Small intestine (tissue), 7 donors: ENCODE measurements around the gene MSI2. TPM values are rescaled to one million over a fixed set of nuclear protein-coding genes. Genes with fewer than 3 reads are reported as not detected.
A peak's percentile ranks its signal among the peaks of the same experiment; 100 is the strongest.

Experiments used
- DNase-seq, 2 donors: peaks; one replicate each; pipeline versions ENCODE4 v3.0.0 to v3.0.0-alpha.2; 2013
- FAIRE-seq: peaks from 2 replicates; lab custom pipeline; 2012; peaks lifted over from hg19 to GRCh38; lab: Jason Lieb, UNC
- H3K27ac ChIP-seq, 3 donors: one replicate each; pipeline ENCODE4 v1.5.1; 2013; ENCODE audit warnings: low read length in 2 of 3, mild to moderate bottlenecking in 2 of 3, control low read depth in 1 of 3, inconsistent platforms in 1 of 3, low read depth in 1 of 3, moderate library complexity in 1 of 3
- H3K27me3 ChIP-seq, 3 donors: one replicate each; pipeline ENCODE4 v1.6.1; 2013; ENCODE audit warnings: low read length in 3 of 3, inconsistent platforms in 1 of 3; ENCODE audit not compliant: control insufficient read depth in 3 of 3, insufficient read depth in 3 of 3
- H3K36me3 ChIP-seq, 3 donors: one replicate each; pipeline ENCODE4 v1.6.1; 2013; ENCODE audit warnings: low read length in 3 of 3, inconsistent platforms in 1 of 3, low read depth in 1 of 3, mild to moderate bottlenecking in 1 of 3, moderate library complexity in 1 of 3; ENCODE audit not compliant: control insufficient read depth in 3 of 3, insufficient read depth in 2 of 3
- H3K4me1 ChIP-seq, 3 donors: one replicate each; pipeline ENCODE4 v1.6.1; 2013; ENCODE audit warnings: low read length in 2 of 3, inconsistent platforms in 1 of 3, low read depth in 1 of 3, mild to moderate bottlenecking in 1 of 3, moderate library complexity in 1 of 3; ENCODE audit not compliant: control insufficient read depth in 3 of 3, insufficient read depth in 2 of 3
- H3K4me3 ChIP-seq, 3 donors: one replicate each; pipeline ENCODE4 v1.5.1; 2013; ENCODE audit warnings: low read length in 3 of 3, control low read depth in 1 of 3, inconsistent platforms in 1 of 3, low read depth in 1 of 3, mild to moderate bottlenecking in 1 of 3, moderate library complexity in 1 of 3
- H3K9me3 ChIP-seq, 2 donors: one replicate each; pipeline ENCODE4 v1.6.1; 2013; ENCODE audit warnings: low read depth in 1 of 2, low read length in 1 of 2; ENCODE audit not compliant: control insufficient read depth in 2 of 2, insufficient read depth in 1 of 2
- WGBS, 3 donors: extraction: QIAGEN DNeasy Blood & Tissue Kit; methylation state at CpG; one replicate each; pipeline ENCODE4 v1.1.7; 2013; 5-methylcytosine and 5-hydroxymethylcytosine counted together
- polyA plus RNA-seq, 4 donors: library from polyadenylated mRNA; stranded (reverse) in 3 of 4; unstranded in 1 of 4; fragments of 200-250 nt in 3 of 4; fragments of 120-200 nt in 1 of 4; gene quantifications; one replicate each; pipeline versions ENCODE4 v1.2.1 to v1.2.3, GENCODE V29; 2013
- donor health status: healthy with polysubstance abuse.
- donor health status: control.
- donor health status: control.
- donor health status: Bipolar disorder and iron deficiency.
- donor health status: healthy.

Gene MSI2
- polyA plus RNA-seq, 4 donors, result 5.1 to 49.4 (median 12.6) TPM

- no peak for DNase-seq
- peaks cover 0 to 32% (median 0%) of the 10 kb centered on the region in 3 donors for H3K36me3 ChIP-seq
- FAIRE-seq, result no peak
- H3K4me3 ChIP-seq, result no peak overlapping the region
- 91 to 99% (median 95%) methylated on average over 5 of the region's 5 CpGs for WGBS, 3 donors
- no peaks in the 10 kb centered on the region for H3K27me3 ChIP-seq
- H3K27ac ChIP-seq, result no peak overlapping the region
- peaks cover 0 to 16% (median 2%) of the 10 kb centered on the region in 3 donors for H3K4me1 ChIP-seq
- H3K9me3 ChIP-seq, result no peaks in the 10 kb centered on the region
Observed at GRCh38 chr17:57467801-57468200, 211.5 kb downstream of the MSI2 start.

- H3K27me3 ChIP-seq, result no peaks in the 10 kb centered on the region
- 88 to 93% (median 92%) methylated on average over 9 of the region's 9 CpGs for WGBS, 3 donors
- H3K36me3 ChIP-seq, result peaks cover 0 to 26% (median 0%) of the 10 kb centered on the region in 3 donors
- no peak overlapping the region for H3K4me3 ChIP-seq
- H3K9me3 ChIP-seq, result no peaks in the 10 kb centered on the region
- DNase-seq, result no peak
- FAIRE-seq, result no peak
- H3K4me1 ChIP-seq, result peaks cover 0 to 16% (median 7%) of the 10 kb centered on the region in 3 donors
- H3K27ac ChIP-seq, result no peak overlapping the region
Observed at GRCh38 chr17:57468932-57469775, 212.8 kb downstream of the MSI2 start.

GRCh38 chr17:57470906-57471305 is 214.6 kb downstream of the MSI2 start:
- 82 to 91% (median 88%) methylated on average over 3 of the region's 3 CpGs for WGBS, 3 donors
- no peaks in the 10 kb centered on the region for H3K9me3 ChIP-seq
- H3K4me3 ChIP-seq, result no peak overlapping the region
- DNase-seq (no peak), FAIRE-seq (no peak)
- H3K27me3 ChIP-seq, result no peaks in the 10 kb centered on the region
- no peak overlapping the region for H3K27ac ChIP-seq
- peaks cover 0 to 15% (median 10%) of the 10 kb centered on the region in 3 donors for H3K4me1 ChIP-seq
- peaks cover 0 to 16% (median 0%) of the 10 kb centered on the region in 3 donors for H3K36me3 ChIP-seq

- H3K27me3 ChIP-seq, result no peaks in the 10 kb centered on the region
- H3K9me3 ChIP-seq, result no peaks in the 10 kb centered on the region
- H3K27ac ChIP-seq, result no peak overlapping the region
- H3K4me1 ChIP-seq, result peaks cover 0 to 12% (median 10%) of the 10 kb centered on the region in 3 donors
- 87 to 94% (median 93%) methylated on average over 8 of the region's 8 CpGs for WGBS, 3 donors
- FAIRE-seq, result no peak
- peaks cover 0 to 19% (median 2%) of the 10 kb centered on the region in 3 donors for H3K36me3 ChIP-seq
- no peak overlapping the region for H3K4me3 ChIP-seq
- no peak for DNase-seq
Observed at GRCh38 chr17:57471868-57472368, 215.6 kb downstream of the MSI2 start.

GRCh38 chr17:57475796-57476195 is 219.5 kb downstream of the MSI2 start:
- no peak overlapping the region for H3K4me3 ChIP-seq
- no peak for DNase-seq
- H3K36me3 ChIP-seq, result peaks cover 0 to 25% (median 3%) of the 10 kb centered on the region in 3 donors
- FAIRE-seq, result no peak
- H3K9me3 ChIP-seq, result no peaks in the 10 kb centered on the region
- peaks cover 0 to 18% (median 10%) of the 10 kb centered on the region in 3 donors for H3K4me1 ChIP-seq
- no peak overlapping the region for H3K27ac ChIP-seq
- H3K27me3 ChIP-seq, result no peaks in the 10 kb centered on the region
- WGBS, 3 donors, result 88 to 91% (median 91%) methylated on average over 6 of the region's 6 CpGs

- H3K4me3 ChIP-seq, result no peak overlapping the region
- DNase-seq (no peak), FAIRE-seq (no peak)
- H3K4me1 ChIP-seq, result peaks cover 0 to 19% (median 8%) of the 10 kb centered on the region in 3 donors
- no peaks in the 10 kb centered on the region for H3K27me3 ChIP-seq
- H3K27ac ChIP-seq, result no peak overlapping the region
- peaks cover 0 to 14% (median 3%) of the 10 kb centered on the region in 3 donors for H3K36me3 ChIP-seq
- H3K9me3 ChIP-seq, result no peaks in the 10 kb centered on the region
- 83 to 91% (median 87%) methylated on average over 9 of the region's 9 CpGs for WGBS, 3 donors
Observed at GRCh38 chr17:57477522-57478362, 221.4 kb downstream of the MSI2 start.

GRCh38 chr17:57478478-57479250 is 222.3 kb downstream of the MSI2 start:
- Histone ChIP-seq H3K9me3 (no peaks in the 10 kb centered on the region), H3K4me3 (no peak overlapping the region), H3K4me1 (peaks cover 0 to 19% (median 2%) of the 10 kb centered on the region in 3 donors), H3K27ac (peak overlapping the region in 1 of 3 donors; percentile 11), H3K36me3 (peaks cover 0 to 11% (median 3%) of the 10 kb centered on the region in 3 donors), H3K27me3 (no peaks in the 10 kb centered on the region)
- DNase-seq, result no peak
- FAIRE-seq, result no peak
- WGBS, 3 donors, result 70 to 88% (median 82%) methylated on average over 8 of the region's 8 CpGs
